ENCODE results near the gene ATP8A2.

GRCh38 chr13:25678398-25678797 lies 306.6 kb downstream of the ATP8A2 start:
- TF ChIP-seq POLR2A (IDR thresholded peaks at IDR 0.05; ENCODE audit: low read length) (no peak), GATA1 (IDR thresholded peaks at IDR 0.05; ENCODE audit: low read depth, low read length) (no peak)
